HEK293T (cell line): ENCODE results near the gene ATP1A2.

Experiments used
- CTCF ChIA-PET: fragments of 350-600 bp; formaldehyde crosslinking; extraction: SDS; loops from one replicate; lab custom pipeline; 2021; ENCODE audit warnings: antibody characterized with exemption, inconsistent platforms; lab: Yijun Ruan, JAX
- POLR2A ChIA-PET: fragments of 350-600 bp; formaldehyde crosslinking; extraction: SDS; loops from one replicate; lab custom pipeline; 2020; ENCODE audit warnings: antibody characterized with exemption, inconsistent platforms; lab: Yijun Ruan, JAX
- DNase-seq: peaks from one replicate; pipeline ENCODE4 v3.0.0; 2012; ENCODE audit warnings: mixed read lengths; ENCODE audit errors: extremely low spot score
- ARNT ChIP-seq: fragments of 450-650 bp; IDR thresholded peaks from 2 replicates; pipeline ENCODE4 v1.6.1; 2017; ENCODE audit warnings: mild to moderate bottlenecking
- BHLHE40 ChIP-seq: fragments of 450-650 bp; IDR thresholded peaks from 2 replicates; pipeline ENCODE4 v1.6.1; 2016; ENCODE audit warnings: mild to moderate bottlenecking, moderate library complexity, borderline replicate concordance
- CTBP1 ChIP-seq: fragments of 450-650 bp; IDR thresholded peaks from 2 replicates; pipeline ENCODE4 v1.6.1; 2016; ENCODE audit warnings: borderline replicate concordance
- ELF4 ChIP-seq: fragments of 450-650 bp; IDR thresholded peaks from 2 replicates; pipeline ENCODE4 v1.6.1; 2017; ENCODE audit warnings: antibody characterized with exemption
- FOXA1 ChIP-seq: fragments of 450-650 bp; IDR thresholded peaks from 2 replicates; pipeline ENCODE4 v1.6.1; 2016; ENCODE audit warnings: mild to moderate bottlenecking
- FOXK2 ChIP-seq: fragments of 450-650 bp; IDR thresholded peaks from 2 replicates; pipeline ENCODE4 v1.6.1; 2016; ENCODE audit warnings: mild to moderate bottlenecking
- FOXM1 ChIP-seq: fragments of 450-650 bp; IDR thresholded peaks from 2 replicates; pipeline ENCODE4 v1.6.1; 2017; ENCODE audit warnings: mild to moderate bottlenecking, borderline replicate concordance
- HDGF ChIP-seq: fragments of 450-650 bp; IDR thresholded peaks from 2 replicates; pipeline ENCODE4 v1.6.1; 2017; ENCODE audit warnings: antibody characterized with exemption, borderline replicate concordance
- L3MBTL2 ChIP-seq: fragments of 450-650 bp; conservative IDR thresholded peaks from 2 replicates; pipeline ENCODE4 v1.6.1; 2016; ENCODE audit warnings: mild to moderate bottlenecking
- LEF1 ChIP-seq: fragments of 450-650 bp; IDR thresholded peaks from 2 replicates; pipeline ENCODE4 v1.6.1; 2017; ENCODE audit warnings: mild to moderate bottlenecking, borderline replicate concordance
- NFRKB ChIP-seq: fragments of 450-650 bp; IDR thresholded peaks from 2 replicates; pipeline ENCODE4 v1.6.1; 2016; ENCODE audit warnings: mild to moderate bottlenecking, moderate library complexity
- PKNOX1 ChIP-seq: fragments of 450-650 bp; IDR thresholded peaks from 2 replicates; pipeline ENCODE4 v1.6.1; 2016
- SP1 ChIP-seq: fragments of 450-650 bp; IDR thresholded peaks from 2 replicates; pipeline ENCODE4 v1.6.1; 2017
- SUZ12 ChIP-seq: fragments of 450-650 bp; IDR thresholded peaks from 2 replicates; pipeline ENCODE4 v1.6.1; 2016; ENCODE audit warnings: mild to moderate bottlenecking
- TARDBP ChIP-seq: fragments of 450-650 bp; IDR thresholded peaks from 2 replicates; pipeline ENCODE4 v1.6.1; 2016
- ZNF384 ChIP-seq: fragments of 450-650 bp; IDR thresholded peaks from 2 replicates; pipeline ENCODE4 v1.6.1; 2016

The ATP1A2 gene

GRCh38 chr1:160082487-160082886 lies 33.1 kb upstream of the ATP1A2 start:
- ChIA-PET POLR2A (no interaction called here), CTCF (interaction anchor here (0.6 to 1.5 kb wide), 3 partner anchors 12 to 24 kb away, joined by 3 to 5 read pairs (median 3); no protein-coding TSS in a partner anchor)
- DNase-seq: no peak
- TF ChIP-seq FOXA1: no peak

- TF ChIP-seq ARNT: no peak
- TF ChIP-seq NFRKB: no peak
- no peak for TF ChIP-seq ELF4
- TF ChIP-seq ZNF384: no peak
- TF ChIP-seq FOXA1: no peak
- no peak for TF ChIP-seq BHLHE40
- no peak for TF ChIP-seq SP1
- TF ChIP-seq CTBP1: no peak
- no peak for TF ChIP-seq LEF1
- TF ChIP-seq PKNOX1: no peak
- no peak for TF ChIP-seq HDGF
- TF ChIP-seq SUZ12: no peak
- DNase-seq: no peak
- ChIA-PET CTCF (interaction anchor here (1.5 kb wide), 1 partner anchor 25 kb away, joined by 3 read pairs; no protein-coding TSS in a partner anchor), POLR2A (no interaction called here)
Measured at GRCh38 chr1:160082926-160083325, 32.6 kb upstream of the ATP1A2 start.

GRCh38 chr1:160083968-160084770 lies 31.4 kb upstream of the ATP1A2 start:
- ChIA-PET CTCF (interaction anchor here (0.6 to 2.4 kb wide), 6 partner anchors 9 to 368 kb away, joined by 3 to 13 read pairs (median 4); partner anchors contain the start of gene DCAF8), POLR2A (no interaction called here)
- no peak for DNase-seq
- TF ChIP-seq TARDBP (no peak), FOXK2 (no peak), SP1 (no peak), PKNOX1 (no peak), CTBP1 (no peak), SUZ12 (no peak), LEF1 (no peak), ARNT (no peak)

- ChIA-PET POLR2A (no interaction called here), CTCF (interaction anchor here (0.5 to 2.4 kb wide), 8 partner anchors 9 to 291 kb away, joined by 3 to 13 read pairs (median 4); partner anchors contain the start of gene DCAF8)
- no peak for DNase-seq
- TF ChIP-seq ELF4 (no peak), SP1 (no peak), LEF1 (no peak), BHLHE40 (no peak), FOXA1 (no peak), SUZ12 (no peak)
Measured at GRCh38 chr1:160084771-160085321, 30.7 kb upstream of the ATP1A2 start.

- ChIA-PET CTCF (interaction anchor here (0.6 to 2.6 kb wide), 23 partner anchors 8 to 291 kb away, joined by 3 to 20 read pairs (median 4); partner anchors contain the start of gene IGSF8), POLR2A (no interaction called here)
- peak; percentile 93 for DNase-seq
- no peak for TF ChIP-seq NFRKB
- TF ChIP-seq FOXA1: no peak
- no peak for TF ChIP-seq FOXM1
- TF ChIP-seq ELF4: no peak
- no peak for TF ChIP-seq SP1
- TF ChIP-seq TARDBP: no peak
- TF ChIP-seq BHLHE40: no peak
- no peak for TF ChIP-seq L3MBTL2
- no peak for TF ChIP-seq FOXK2
- TF ChIP-seq ZNF384: no peak
- no peak for TF ChIP-seq PKNOX1
- TF ChIP-seq HDGF: no peak
Measured at GRCh38 chr1:160085686-160086455, 29.7 kb upstream of the ATP1A2 start.

- TF ChIP-seq TARDBP (no peak), ZNF384 (no peak), FOXA1 (no peak), SP1 (no peak), BHLHE40 (no peak), ELF4 (no peak), FOXM1 (no peak), LEF1 (no peak), HDGF (no peak), NFRKB (no peak), L3MBTL2 (no peak), PKNOX1 (no peak), SUZ12 (no peak), CTBP1 (no peak), FOXK2 (no peak)
- no peak for DNase-seq
- POLR2A ChIA-PET: no interaction called here
- CTCF ChIA-PET: interaction anchor here (1.1 to 2.6 kb wide), 14 partner anchors 8 to 290 kb away, joined by 3 to 20 read pairs (median 5); partner anchors contain the start of gene IGSF8
Measured at GRCh38 chr1:160086456-160086892, 29.1 kb upstream of the ATP1A2 start.
